OCI-LY3 (cell line): ENCODE results near the gene VEGFC.

Experiments used
- H2AFZ ChIP-seq: fragments of 200-600, 300-600 bp; shearing (Covaris generic); 2 replicates; pipeline ENCODE4 v1.6.0; 2014; ENCODE audit warnings: antibody characterized with exemption, low read depth, low read length
- H3K27ac ChIP-seq: fragments of 200-600, 300-600 bp; sonication (generic); 2 replicates; pipeline ENCODE4 v1.5.1; 2014; ENCODE audit warnings: mild to moderate bottlenecking, low read length, moderate library complexity, mixed read lengths
- H3K27me3 ChIP-seq: fragments of 200-600, 300-600 bp; sonication (generic); 2 replicates; pipeline ENCODE4 v1.6.1; 2014; ENCODE audit warnings: low read depth, low read length, mixed read lengths
- H3K36me3 ChIP-seq: fragments of 200-600, 300-600 bp; sonication (generic); replicated peaks from 2 replicates; pipeline ENCODE3; 2014; ENCODE audit warnings: low read depth, low read length, mixed read lengths
- H3K4me1 ChIP-seq: fragments of 300-600, 200-600 bp; sonication (generic); 2 replicates; pipeline ENCODE4 v1.6.1; 2014; ENCODE audit warnings: low read length, mixed read lengths
- H3K4me2 ChIP-seq: fragments of 200-600, 300-600 bp; sonication (generic); 2 replicates; pipeline ENCODE4 v1.6.1; 2014; ENCODE audit warnings: low read length, mixed read lengths
- H3K4me3 ChIP-seq: fragments of 300-600, 200-600 bp; sonication (generic); 2 replicates; pipeline ENCODE4 v1.5.1; 2014; ENCODE audit warnings: antibody characterized with exemption, mild to moderate bottlenecking, low read length, moderate library complexity
- H3K79me2 ChIP-seq: fragments of 300-600, 200-600 bp; shearing (Covaris generic); 2 replicates; pipeline ENCODE4 v1.6.1; 2014; ENCODE audit warnings: mild to moderate bottlenecking, low read length, mixed read lengths
- H3K9ac ChIP-seq: fragments of 300-600, 200-600 bp; shearing (Covaris generic); 2 replicates; pipeline ENCODE4 v1.6.0; 2014; ENCODE audit warnings: mild to moderate bottlenecking, low read length, moderate library complexity
- H3K9me3 ChIP-seq: fragments of 200-600, 300-600 bp; shearing (Covaris generic); 2 replicates; pipeline ENCODE4 v1.6.1; 2014; ENCODE audit warnings: low read length, mixed read lengths; ENCODE audit not compliant: insufficient read depth
- H4K20me1 ChIP-seq: fragments of 200-600, 300-600 bp; sonication (generic); 2 replicates; pipeline ENCODE4 v1.6.1; 2016; ENCODE audit warnings: low read length, mixed read lengths; ENCODE audit not compliant: insufficient read depth
- CTCF ChIP-seq: fragments of 200-600, 300-600 bp; sonication (generic); IDR thresholded peaks from 2 replicates; pipeline ENCODE4 v1.5.1; 2014; ENCODE audit warnings: antibody characterized with exemption, low read length, low read depth
- EZH2phosphoT487 ChIP-seq: fragments of 200-600 bp; shearing (Covaris generic); IDR thresholded peaks from 2 replicates; pipeline ENCODE4 v1.6.1; 2018; ENCODE audit warnings: antibody characterized with exemption, mixed run types, low read depth

The VEGFC gene

GRCh38 chr4:176788248-176788647 lies 4.5 kb downstream of the VEGFC start:
- Histone ChIP-seq H3K4me3 (no peak overlapping the region), H3K4me1 (no peaks in the 10 kb centered on the region), H3K9ac (no peak overlapping the region), H3K79me2 (no peaks in the 10 kb centered on the region), H3K4me2 (no peak overlapping the region), H2AFZ (0 out of 2 replicates have a peak overlapping the region, but pooled peaks have one; percentile 4), H4K20me1 (no peaks in the 10 kb centered on the region), H3K27me3 (no peaks in the 10 kb centered on the region), H3K27ac (no peak overlapping the region), H3K36me3 (no peaks in the 10 kb centered on the region), H3K9me3 (no peaks in the 10 kb centered on the region)
- TF ChIP-seq EZH2phosphoT487 (no peak), CTCF (no peak)

- H3K27ac ChIP-seq = no peak overlapping the region
- no peak overlapping the region for H2AFZ ChIP-seq
- H3K36me3 ChIP-seq = no peaks in the 10 kb centered on the region
- H3K4me2 ChIP-seq = no peak overlapping the region
- TF ChIP-seq EZH2phosphoT487 (no peak), CTCF (no peak)
- H3K27me3 ChIP-seq = no peaks in the 10 kb centered on the region
- no peaks in the 10 kb centered on the region for H4K20me1 ChIP-seq
- H3K9me3 ChIP-seq = no peaks in the 10 kb centered on the region
- no peak overlapping the region for H3K4me3 ChIP-seq
- H3K79me2 ChIP-seq = no peaks in the 10 kb centered on the region
- H3K4me1 ChIP-seq = no peaks in the 10 kb centered on the region
- no peak overlapping the region for H3K9ac ChIP-seq
Observed at GRCh38 chr4:176784816-176785215, 7.9 kb downstream of the VEGFC start.

- Histone ChIP-seq H4K20me1 (no peaks in the 10 kb centered on the region), H3K27me3 (no peaks in the 10 kb centered on the region), H3K4me2 (no peak overlapping the region), H3K9me3 (no peaks in the 10 kb centered on the region), H3K27ac (no peak overlapping the region), H2AFZ (no peak overlapping the region), H3K9ac (no peak overlapping the region), H3K79me2 (no peaks in the 10 kb centered on the region), H3K36me3 (no peaks in the 10 kb centered on the region), H3K4me1 (no peaks in the 10 kb centered on the region), H3K4me3 (no peak overlapping the region)
- TF ChIP-seq CTCF = no peak
- TF ChIP-seq EZH2phosphoT487 = no peak
Observed at GRCh38 chr4:176782794-176783193, 9.9 kb downstream of the VEGFC start.

GRCh38 chr4:176782191-176782590 lies 10.5 kb downstream of the VEGFC start:
- Histone ChIP-seq H3K4me3 (no peak overlapping the region), H3K4me2 (no peak overlapping the region), H3K27me3 (no peaks in the 10 kb centered on the region), H3K4me1 (no peaks in the 10 kb centered on the region), H2AFZ (no peak overlapping the region), H3K27ac (no peak overlapping the region), H3K36me3 (no peaks in the 10 kb centered on the region), H3K9me3 (no peaks in the 10 kb centered on the region), H3K79me2 (no peaks in the 10 kb centered on the region), H4K20me1 (no peaks in the 10 kb centered on the region), H3K9ac (no peak overlapping the region)
- TF ChIP-seq EZH2phosphoT487 = no peak
- no peak for TF ChIP-seq CTCF
